Gastrocnemius medialis (tissue), 4 donors: Measurements from ENCODE around the gene KLK7. TPM values are rescaled to one million over a fixed set of nuclear protein-coding genes. Genes with fewer than 3 reads are reported as not detected.

ENCODE experiments used
- ATAC-seq, 2 donors: fragments of 150-250 bp; one replicate each; pipeline ENCODE4 v1.9.1; 2016
- DNase-seq, 2 donors: peaks; one replicate each; pipeline ENCODE4 v3.0.0-alpha.2; 2019
- H3K27ac ChIP-seq, 4 donors: fragments of 200-600 bp; sonication (generic); 1 replicate in 1 of 4; 2 replicates in 3 of 4; pipeline ENCODE4 v1.5.1; 2016 to 2018; ENCODE audit warnings: mild to moderate bottlenecking in 2 of 4, moderate library complexity in 1 of 4
- H3K27me3 ChIP-seq, 3 donors: fragments of 200-600 bp; sonication (generic) in 2 of 3; 1 replicate in 1 of 3; 2 replicates in 2 of 3; pipeline versions ENCODE4 v1.5.1 to v1.6.0; 2016 to 2019; ENCODE audit warnings: mild to moderate bottlenecking in 1 of 3, moderate library complexity in 1 of 3
- H3K36me3 ChIP-seq, 2 donors: fragments of 200-600 bp; sonication (generic) in 1 of 2; one replicate each; pipeline ENCODE4 v1.5.1; 2017 to 2018
- H3K4me1 ChIP-seq, 2 donors: fragments of 200-600 bp; sonication (generic) in 1 of 2; one replicate each; pipeline ENCODE4 v1.5.1; 2016 to 2017; ENCODE audit warnings: mild to moderate bottlenecking in 2 of 2
- H3K4me3 ChIP-seq, 4 donors: fragments of 200-600 bp; sonication (generic) in 3 of 4; 1 replicate in 1 of 4; 2 replicates in 3 of 4; pipeline ENCODE4 v1.5.1; 2016 to 2019; ENCODE audit warnings: mild to moderate bottlenecking in 2 of 4
- H3K9me3 ChIP-seq, 3 donors: fragments of 200-600 bp; sonication (generic) in 2 of 3; 1 replicate in 1 of 3; 2 replicates in 2 of 3; pipeline ENCODE4 v1.5.1; 2016 to 2019
- POLR2A ChIP-seq, 2 donors: fragments of 450-650 bp; IDR thresholded peaks; one replicate each; pipeline ENCODE4 v1.6.1; 2017; ENCODE audit warnings: antibody characterized with exemption in 2 of 2, mild to moderate bottlenecking in 2 of 2, moderate library complexity in 2 of 2
- in situ Hi-C, 4 donors: fragments of 200-750 bp; cut with MboI; loops; one replicate each; pipeline versions ENCODE4 v1.15.0 to v1.8.0; 2017; ENCODE audit warnings: low sequenced_read_pairs in 4 of 4
- intact Hi-C: fragments of 100-400 bp; cut with DNase I; formaldehyde crosslinking; loops from one replicate; pipeline ENCODE4 v1.15.1; 2023; ENCODE audit warnings: low total_unique reads
- total RNA-seq, 4 donors: library from RNA; depleted of rRNA; stranded (reverse); fragments of >200 nt; gene quantifications; one replicate each; pipeline versions ENCODE4 v1.1.0 to v1.2.3, GENCODE V29; 2016
- TF ChIP-seq, protein P1 (sequence below), 5 experiments: fragments of 450-650 bp in 3 of 5; fragments of 200-600 bp in 2 of 5; sonication (generic) in 2 of 5; IDR thresholded peaks in 4 of 5; conservative IDR thresholded peaks in 1 of 5; 1 replicate in 4 of 5; 2 replicates in 1 of 5; pipeline ENCODE4 v1.5.1; 2016 to 2019; ENCODE audit warnings: antibody characterized with exemption in 5 of 5, mild to moderate bottlenecking in 3 of 5, moderate library complexity in 3 of 5

KLK7 gene
- total RNA-seq, 4 donors from 2014 or later = not detected

DNA sequence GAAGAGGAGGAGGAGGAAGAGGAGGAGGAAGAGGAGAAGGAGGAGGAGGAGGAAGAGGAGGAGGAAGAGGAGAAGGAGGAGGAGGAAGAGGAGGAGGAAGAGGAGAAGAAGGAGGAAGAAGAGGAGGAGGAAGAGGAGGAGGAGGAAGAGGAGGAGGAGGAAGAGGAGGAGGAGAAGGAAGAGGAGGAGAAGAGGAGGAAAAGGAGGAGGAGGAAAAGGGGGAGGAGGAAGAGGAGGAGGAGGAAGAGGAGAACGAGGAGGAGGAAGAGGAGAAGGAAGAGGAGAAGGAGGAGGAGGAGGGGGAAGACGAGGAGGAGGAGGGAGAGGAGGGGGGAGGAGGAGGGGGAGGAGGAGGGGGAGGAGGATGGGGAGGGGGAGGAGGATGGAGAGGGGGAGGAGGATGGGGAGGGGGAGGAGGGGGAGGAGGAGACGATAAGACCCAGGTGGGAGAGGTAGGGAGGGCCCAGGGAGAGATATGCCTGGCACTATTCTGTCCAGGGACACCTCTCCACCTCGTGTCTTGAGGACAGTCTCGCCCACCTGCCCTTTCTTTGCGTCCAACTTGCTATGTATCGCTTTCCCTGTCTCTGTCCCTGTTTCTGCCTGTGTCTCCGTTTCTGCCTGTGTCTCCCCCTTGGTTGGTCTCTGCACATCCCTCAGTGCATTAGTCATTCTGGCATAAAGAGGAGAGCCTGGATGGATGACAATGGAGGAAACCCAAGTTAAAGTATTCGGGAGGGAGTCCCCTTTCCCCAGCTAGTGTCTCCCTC, 23.8 kb downstream of the KLK7 start:
- DNase-seq = no peak
- in situ Hi-C loops (no loop called here), intact Hi-C loops (no loop called here)

DNA sequence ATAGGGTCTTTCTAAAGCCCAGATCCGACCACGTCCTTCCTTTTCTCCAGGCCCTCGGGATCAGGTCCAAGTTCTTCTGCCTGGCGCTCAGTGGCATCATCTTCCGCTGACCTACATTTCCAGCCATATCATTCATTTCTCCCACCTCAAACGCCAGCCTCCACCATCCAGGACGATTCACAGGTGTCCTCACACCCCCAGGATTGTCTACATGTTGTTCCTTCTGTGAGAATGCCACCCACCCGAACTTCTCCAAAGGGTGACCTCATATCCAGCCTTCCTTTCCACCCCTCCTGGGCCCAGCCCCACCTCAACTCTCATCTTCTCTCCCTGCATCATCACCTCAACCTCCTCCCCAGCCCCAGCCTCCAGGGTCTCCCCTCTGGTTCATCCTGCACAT, 26.1 kb downstream of the KLK7 start:
- no peaks in the 10 kb centered on the region for H3K27me3 ChIP-seq
- ATAC-seq = no peak

More for the DNA sequence above, 23.8 kb downstream of the KLK7 start:
- TF ChIP-seq, protein P1, sequence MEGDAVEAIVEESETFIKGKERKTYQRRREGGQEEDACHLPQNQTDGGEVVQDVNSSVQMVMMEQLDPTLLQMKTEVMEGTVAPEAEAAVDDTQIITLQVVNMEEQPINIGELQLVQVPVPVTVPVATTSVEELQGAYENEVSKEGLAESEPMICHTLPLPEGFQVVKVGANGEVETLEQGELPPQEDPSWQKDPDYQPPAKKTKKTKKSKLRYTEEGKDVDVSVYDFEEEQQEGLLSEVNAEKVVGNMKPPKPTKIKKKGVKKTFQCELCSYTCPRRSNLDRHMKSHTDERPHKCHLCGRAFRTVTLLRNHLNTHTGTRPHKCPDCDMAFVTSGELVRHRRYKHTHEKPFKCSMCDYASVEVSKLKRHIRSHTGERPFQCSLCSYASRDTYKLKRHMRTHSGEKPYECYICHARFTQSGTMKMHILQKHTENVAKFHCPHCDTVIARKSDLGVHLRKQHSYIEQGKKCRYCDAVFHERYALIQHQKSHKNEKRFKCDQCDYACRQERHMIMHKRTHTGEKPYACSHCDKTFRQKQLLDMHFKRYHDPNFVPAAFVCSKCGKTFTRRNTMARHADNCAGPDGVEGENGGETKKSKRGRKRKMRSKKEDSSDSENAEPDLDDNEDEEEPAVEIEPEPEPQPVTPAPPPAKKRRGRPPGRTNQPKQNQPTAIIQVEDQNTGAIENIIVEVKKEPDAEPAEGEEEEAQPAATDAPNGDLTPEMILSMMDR (IDR thresholded peaks at IDR 0.05 in 4 of 5, conservative IDR thresholded peaks at IDR 0.05 in 1 of 5) = no peak
- TF ChIP-seq POLR2A (IDR thresholded peaks at IDR 0.05) = no peak
- no peak for ATAC-seq
- H3K9me3 ChIP-seq = no peaks in the 10 kb centered on the region
- no peaks in the 10 kb centered on the region for H3K36me3 ChIP-seq
- H3K4me1 ChIP-seq = no peaks in the 10 kb centered on the region
- no peak overlapping the region for H3K27ac ChIP-seq
- no peak overlapping the region for H3K4me3 ChIP-seq
- no peaks in the 10 kb centered on the region for H3K27me3 ChIP-seq

GRCh38 chr19:50952910-50953309, 30.8 kb downstream of the KLK7 start, which contains the start of gene KLK5:
TSS of gene KLK5 (minus strand) at chr19:50953038. CDS start at chr19:50952657, 381 bp downstream.
- TF ChIP-seq POLR2A (IDR thresholded peaks at IDR 0.05) = no peak
- no peaks in the 10 kb centered on the region for H3K36me3 ChIP-seq
- intact Hi-C loops (no loop called here), in situ Hi-C loops (no loop called here)
- ATAC-seq (no peak), DNase-seq (no peak)
- H3K27me3 ChIP-seq = no peaks in the 10 kb centered on the region
- H3K4me1 ChIP-seq = no peaks in the 10 kb centered on the region
- no peak within 1 kb of the TSS for H3K4me3 ChIP-seq
- no peak within 1 kb of the TSS for H3K27ac ChIP-seq
- no peaks in the 10 kb centered on the region for H3K9me3 ChIP-seq

More for the DNA sequence above, 26.1 kb downstream of the KLK7 start:
- no peaks in the 10 kb centered on the region for H3K4me1 ChIP-seq
- no peak overlapping the region for H3K27ac ChIP-seq
- H3K9me3 ChIP-seq = no peaks in the 10 kb centered on the region
- DNase-seq = no peak
- intact Hi-C loops = no loop called here
- no peaks in the 10 kb centered on the region for H3K36me3 ChIP-seq
- in situ Hi-C loops = no loop called here
- TF ChIP-seq, protein P1 (IDR thresholded peaks at IDR 0.05 in 4 of 5, conservative IDR thresholded peaks at IDR 0.05 in 1 of 5) = no peak
- TF ChIP-seq POLR2A (IDR thresholded peaks at IDR 0.05) = no peak
- no peak overlapping the region for H3K4me3 ChIP-seq

DNA sequence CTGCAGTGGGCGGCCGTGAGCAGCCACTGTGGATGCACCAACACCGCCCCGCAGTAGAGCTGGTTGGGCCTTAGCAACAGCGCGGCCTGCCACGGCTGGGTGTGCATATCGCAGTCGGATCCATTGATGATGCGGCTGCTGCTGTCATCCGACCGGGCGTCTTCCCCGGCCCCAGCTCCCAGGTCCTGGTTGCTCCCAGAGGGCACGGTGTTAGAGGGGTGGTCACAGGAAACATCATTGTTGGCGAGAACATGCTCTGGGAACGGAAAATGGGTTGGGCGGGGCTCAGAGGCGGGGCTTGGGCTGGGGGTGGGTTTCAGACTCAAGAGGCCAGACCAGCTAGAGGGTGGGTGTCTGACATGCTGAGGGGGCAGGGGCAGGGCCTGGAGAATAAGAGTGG, 33.9 kb downstream of the KLK7 start:
- H3K27me3 ChIP-seq = no peaks in the 10 kb centered on the region
- in situ Hi-C loops = no loop called here
- intact Hi-C loops = loop anchor here (10.0 kb wide), 1 partner anchor 1755 kb away; no protein-coding TSS in a partner anchor
- ATAC-seq (no peak), DNase-seq (no peak)
- no peaks in the 10 kb centered on the region for H3K9me3 ChIP-seq
- no peak overlapping the region for H3K27ac ChIP-seq
- TF ChIP-seq, protein P1 (IDR thresholded peaks at IDR 0.05 in 4 of 5, conservative IDR thresholded peaks at IDR 0.05 in 1 of 5) = no peak
- TF ChIP-seq POLR2A (IDR thresholded peaks at IDR 0.05) = no peak
- no peaks in the 10 kb centered on the region for H3K36me3 ChIP-seq
- no peak overlapping the region for H3K4me3 ChIP-seq
- no peaks in the 10 kb centered on the region for H3K4me1 ChIP-seq

- no peaks in the 10 kb centered on the region for H3K9me3 ChIP-seq
- H3K4me3 ChIP-seq = no peak overlapping the region
- no peak overlapping the region for H3K27ac ChIP-seq
- intact Hi-C loops = loop anchor here (10.0 kb wide), 1 partner anchor 1758 kb away; no protein-coding TSS in a partner anchor
- no peak for ATAC-seq
- no peaks in the 10 kb centered on the region for H3K27me3 ChIP-seq
- in situ Hi-C loops = no loop called here
- H3K36me3 ChIP-seq = no peaks in the 10 kb centered on the region
- H3K4me1 ChIP-seq = no peaks in the 10 kb centered on the region
- DNase-seq = no peak
- no peak for TF ChIP-seq POLR2A (IDR thresholded peaks at IDR 0.05)
- TF ChIP-seq, protein P1 (IDR thresholded peaks at IDR 0.05 in 4 of 5, conservative IDR thresholded peaks at IDR 0.05 in 1 of 5) = no peak
Measured at GRCh38 chr19:50947123-50947522, 36.6 kb downstream of the KLK7 start.
